Measurements from ENCODE around the gene C1QTNF8. TPM values are rescaled to one million over a fixed set of nuclear protein-coding genes. Genes with fewer than 3 reads are reported as not detected.

C1QTNF8 gene
- total RNA-seq, 2 experiments from 2014 or later: not detected

DNA sequence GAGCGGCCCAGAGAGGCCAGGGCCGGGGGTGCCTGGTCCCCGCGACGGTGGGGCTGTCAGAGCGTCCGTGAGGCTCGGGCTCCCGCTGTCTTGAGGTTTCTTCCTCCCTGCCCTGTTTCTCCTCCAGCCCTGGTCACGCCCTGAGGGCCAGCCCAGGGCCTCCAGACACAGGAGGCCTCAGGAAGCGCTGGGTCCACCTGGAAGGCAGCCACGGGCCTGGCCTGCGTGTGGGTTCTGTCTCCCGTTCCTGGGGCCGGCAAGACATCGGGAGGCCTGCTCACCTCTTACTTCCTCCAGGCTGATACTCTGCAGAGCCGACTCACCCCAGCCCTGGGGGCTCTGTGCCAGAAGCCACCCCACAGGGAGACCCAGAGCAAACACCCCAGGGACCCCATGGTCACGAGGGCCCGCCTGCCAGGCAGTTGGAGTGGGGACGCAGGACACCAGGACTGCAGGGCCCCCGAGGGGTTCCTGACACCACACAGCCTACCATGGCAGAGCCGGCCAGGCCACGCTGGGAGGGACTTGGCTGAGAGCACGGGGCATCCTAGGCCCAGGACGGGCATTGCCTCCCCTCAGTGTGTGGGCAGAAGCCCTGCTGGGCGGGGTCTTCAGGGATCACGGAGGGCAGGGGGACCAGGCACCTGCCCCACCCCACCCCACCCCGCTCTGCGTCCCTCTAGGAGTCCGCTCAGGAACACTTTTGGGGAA is 37.9 kb upstream of the C1QTNF8 start:
- Histone ChIP-seq H3K27ac (ENCODE audit: low read depth, low read length, poor library complexity, severe bottlenecking) (no peak overlapping the region), H3K9me2 (ENCODE audit: insufficient read depth, low read length) (no peaks in the 10 kb centered on the region), H3K79me2 (ENCODE audit: insufficient read depth, low read depth, low read length) (no peaks in the 10 kb centered on the region), H3K4me2 (ENCODE audit: low read length) (no peak overlapping the region), H4K20me1 (ENCODE audit: insufficient read depth, low read length) (no peaks in the 10 kb centered on the region), H3K4me3 (ENCODE audit: low read depth, low read length, poor library complexity, severe bottlenecking) (no peak overlapping the region), H2AFZ (ENCODE audit: low read length) (no peak overlapping the region), H3K36me3 (ENCODE audit: insufficient read depth, low read length) (no peaks in the 10 kb centered on the region), H3K4me1 (ENCODE audit: insufficient read depth, low read length, poor library complexity, severe bottlenecking) (no peaks in the 10 kb centered on the region), H3K9me3 (ENCODE audit: low read length) (no peaks in the 10 kb centered on the region)
- TF ChIP-seq EZH2phosphoT487 (IDR thresholded peaks at IDR 0.05; ENCODE audit: borderline replicate concordance, low read depth, low read length): no peak
- TF ChIP-seq, protein P1, sequence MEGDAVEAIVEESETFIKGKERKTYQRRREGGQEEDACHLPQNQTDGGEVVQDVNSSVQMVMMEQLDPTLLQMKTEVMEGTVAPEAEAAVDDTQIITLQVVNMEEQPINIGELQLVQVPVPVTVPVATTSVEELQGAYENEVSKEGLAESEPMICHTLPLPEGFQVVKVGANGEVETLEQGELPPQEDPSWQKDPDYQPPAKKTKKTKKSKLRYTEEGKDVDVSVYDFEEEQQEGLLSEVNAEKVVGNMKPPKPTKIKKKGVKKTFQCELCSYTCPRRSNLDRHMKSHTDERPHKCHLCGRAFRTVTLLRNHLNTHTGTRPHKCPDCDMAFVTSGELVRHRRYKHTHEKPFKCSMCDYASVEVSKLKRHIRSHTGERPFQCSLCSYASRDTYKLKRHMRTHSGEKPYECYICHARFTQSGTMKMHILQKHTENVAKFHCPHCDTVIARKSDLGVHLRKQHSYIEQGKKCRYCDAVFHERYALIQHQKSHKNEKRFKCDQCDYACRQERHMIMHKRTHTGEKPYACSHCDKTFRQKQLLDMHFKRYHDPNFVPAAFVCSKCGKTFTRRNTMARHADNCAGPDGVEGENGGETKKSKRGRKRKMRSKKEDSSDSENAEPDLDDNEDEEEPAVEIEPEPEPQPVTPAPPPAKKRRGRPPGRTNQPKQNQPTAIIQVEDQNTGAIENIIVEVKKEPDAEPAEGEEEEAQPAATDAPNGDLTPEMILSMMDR (conservative IDR thresholded peaks at IDR 0.05; ENCODE audit: low read length): no peak
- intact Hi-C loops (cut with micrococcal nuclease; ENCODE audit: unreplicated experiment): no loop called here
- no TSS peak for BruUV-seq (replicated peaks)
- no peak for DNase-seq (ENCODE audit: low spot score)
- ChIA-PET CTCF (ENCODE audit: unreplicated experiment) (no interaction called here), POLR2A (no interaction called here)

DNA sequence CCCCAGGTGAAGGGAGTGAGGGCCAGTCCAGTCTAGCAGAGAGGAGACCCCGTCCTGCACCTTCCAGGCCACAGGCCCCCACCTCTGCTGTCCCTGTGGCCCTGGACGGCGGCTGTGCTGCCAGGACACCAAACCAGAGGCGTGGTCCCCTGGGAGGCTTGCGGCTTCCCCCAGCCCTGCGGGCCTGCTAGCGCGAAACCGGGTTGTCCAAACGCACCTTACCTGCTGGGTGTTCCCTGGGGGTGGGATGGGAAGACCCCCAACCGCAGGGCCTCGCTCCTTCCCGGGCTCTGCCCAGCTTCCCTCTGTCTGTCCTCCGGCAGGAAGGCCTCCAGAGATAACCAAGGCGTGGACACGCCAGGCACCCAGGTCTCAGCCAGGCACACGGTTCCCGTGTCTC is 37.2 kb upstream of the C1QTNF8 start:
- no peak overlapping the region for H3K4me2 ChIP-seq (ENCODE audit: low read length)
- H2AFZ ChIP-seq (ENCODE audit: low read length): no peak overlapping the region
- H3K9me3 ChIP-seq (ENCODE audit: low read length): no peaks in the 10 kb centered on the region
- no peak for TF ChIP-seq EZH2phosphoT487 (IDR thresholded peaks at IDR 0.05; ENCODE audit: borderline replicate concordance, low read depth, low read length)
- TF ChIP-seq, protein P1 (conservative IDR thresholded peaks at IDR 0.05; ENCODE audit: low read length): no peak
- ChIA-PET CTCF (ENCODE audit: unreplicated experiment) (no interaction called here), POLR2A (no interaction called here)
- H4K20me1 ChIP-seq (ENCODE audit: insufficient read depth, low read length): no peaks in the 10 kb centered on the region
- intact Hi-C loops (cut with micrococcal nuclease; ENCODE audit: unreplicated experiment): no loop called here
- no TSS peak for BruUV-seq (replicated peaks)
- no peak for DNase-seq (ENCODE audit: low spot score)
- H3K4me1 ChIP-seq (ENCODE audit: insufficient read depth, low read length, poor library complexity, severe bottlenecking): no peaks in the 10 kb centered on the region
- H3K36me3 ChIP-seq (ENCODE audit: insufficient read depth, low read length): no peaks in the 10 kb centered on the region
- H3K4me3 ChIP-seq (ENCODE audit: low read depth, low read length, poor library complexity, severe bottlenecking): no peak overlapping the region
- H3K9me2 ChIP-seq (ENCODE audit: insufficient read depth, low read length): no peaks in the 10 kb centered on the region
- H3K79me2 ChIP-seq (ENCODE audit: insufficient read depth, low read depth, low read length): no peaks in the 10 kb centered on the region
- H3K27ac ChIP-seq (ENCODE audit: low read depth, low read length, poor library complexity, severe bottlenecking): no peak overlapping the region

DNA sequence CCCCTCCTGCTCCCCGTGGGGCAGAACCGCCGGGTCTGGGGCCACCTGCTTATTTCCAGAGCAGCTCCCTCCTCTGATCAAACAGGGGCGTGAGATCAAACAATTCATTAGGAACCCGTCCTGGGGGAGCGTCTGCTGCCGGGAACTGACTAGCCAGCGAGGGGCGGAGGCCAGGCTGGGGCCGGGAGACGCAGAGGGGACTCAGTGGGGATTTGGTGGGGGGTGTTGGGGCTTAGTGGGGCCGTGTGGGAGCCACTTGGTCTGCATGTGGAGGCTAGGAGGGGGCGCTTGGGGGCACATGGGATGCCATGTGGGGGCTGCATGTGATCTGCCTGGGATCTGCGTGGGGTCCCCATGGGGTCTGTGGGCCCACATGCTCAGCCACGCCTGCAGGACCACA is 36.4 kb upstream of the C1QTNF8 start:
- Histone ChIP-seq H2AFZ (ENCODE audit: low read length) (no peak overlapping the region), H3K36me3 (ENCODE audit: insufficient read depth, low read length) (no peaks in the 10 kb centered on the region), H3K4me1 (ENCODE audit: insufficient read depth, low read length, poor library complexity, severe bottlenecking) (no peaks in the 10 kb centered on the region), H3K27ac (ENCODE audit: low read depth, low read length, poor library complexity, severe bottlenecking) (no peak overlapping the region), H4K20me1 (ENCODE audit: insufficient read depth, low read length) (no peaks in the 10 kb centered on the region), H3K9me3 (ENCODE audit: low read length) (no peaks in the 10 kb centered on the region), H3K4me3 (ENCODE audit: low read depth, low read length, poor library complexity, severe bottlenecking) (no peak overlapping the region), H3K4me2 (ENCODE audit: low read length) (no peak overlapping the region), H3K79me2 (ENCODE audit: insufficient read depth, low read depth, low read length) (no peaks in the 10 kb centered on the region), H3K9me2 (ENCODE audit: insufficient read depth, low read length) (no peaks in the 10 kb centered on the region)
- TF ChIP-seq, protein P1 (conservative IDR thresholded peaks at IDR 0.05; ENCODE audit: low read length): no peak
- TF ChIP-seq EZH2phosphoT487 (IDR thresholded peaks at IDR 0.05; ENCODE audit: borderline replicate concordance, low read depth, low read length): no peak
- intact Hi-C loops (cut with micrococcal nuclease; ENCODE audit: unreplicated experiment): no loop called here
- POLR2A ChIA-PET: no interaction called here
- no TSS peak for BruUV-seq (replicated peaks)
- CTCF ChIA-PET (ENCODE audit: unreplicated experiment): no interaction called here
- DNase-seq (ENCODE audit: low spot score): no peak
